Thyroid gland (tissue), 4 donors: Measurements from ENCODE around the gene PRMT3. TPM values are rescaled to one million over a fixed set of nuclear protein-coding genes. Genes with fewer than 3 reads are reported as not detected.

Source experiments
- DNase-seq, 2 donors: peaks; one replicate each; pipeline ENCODE4 v3.0.0-alpha.2; 2019
- H3K27ac ChIP-seq, 3 donors: fragments of 200-600 bp; sonication (generic); 1 replicate in 2 of 3; 2 replicates in 1 of 3; pipeline ENCODE4 v1.5.1; 2016 to 2019; ENCODE audit warnings: mild to moderate bottlenecking in 1 of 3, moderate library complexity in 1 of 3
- H3K27me3 ChIP-seq: fragments of 200-600 bp; sonication (generic); one replicate; pipeline ENCODE4 v1.5.1; 2019
- H3K36me3 ChIP-seq, 2 donors: fragments of 200-600 bp; sonication (generic); one replicate each; pipeline ENCODE4 v1.5.1; 2016 to 2019
- H3K4me1 ChIP-seq, 2 donors: fragments of 200-600 bp; sonication (generic); one replicate each; pipeline ENCODE4 v1.5.1; 2017 to 2019
- H3K4me3 ChIP-seq, 3 donors: fragments of 200-600 bp; sonication (generic); replicated peaks in 1 of 3; 1 replicate in 2 of 3; 2 replicates in 1 of 3; pipeline ENCODE4 v1.5.1; 2016; ENCODE audit warnings: mild to moderate bottlenecking in 1 of 3
- H3K9me3 ChIP-seq: fragments of 200-600 bp; sonication (generic); one replicate; pipeline ENCODE4 v1.5.1; 2017
- CTCF ChIP-seq, 6 experiments: fragments of 200-600 bp in 3 of 6; fragments of 450-650 bp in 3 of 6; sonication (generic) in 3 of 6; IDR thresholded peaks; one replicate each; pipeline ENCODE4 v1.5.1; 2016 to 2019; ENCODE audit warnings: antibody characterized with exemption in 6 of 6, mild to moderate bottlenecking in 2 of 6, inconsistent platforms in 1 of 6, moderate library complexity in 1 of 6
- POLR2A ChIP-seq, 2 donors: fragments of 450-650 bp; IDR thresholded peaks; one replicate each; pipeline ENCODE4 v1.6.1; 2017; ENCODE audit warnings: antibody characterized with exemption in 2 of 2, mild to moderate bottlenecking in 2 of 2, moderate library complexity in 1 of 2
- WGBS, 2 donors: methylation state at CpG; one replicate each; pipeline ENCODE4 v1.1.5; 2017; 5-methylcytosine and 5-hydroxymethylcytosine counted together
- intact Hi-C: fragments of 100-400 bp; cut with DNase I; formaldehyde crosslinking; loops from one replicate; pipeline ENCODE4 v1.15.1; 2023
- total RNA-seq, 4 donors: library from RNA; depleted of rRNA; stranded (reverse); fragments of >200 nt; gene quantifications; one replicate each; pipeline ENCODE4 v1.2.3, GENCODE V29; 2016

PRMT3 gene
- total RNA-seq, 4 donors from 2014 or later: 40.3 to 81.1 (median 75.3) TPM

GRCh38 chr11:20399498-20399897, 12.0 kb downstream of the PRMT3 start:
- DNase-seq: no peak
- no peak overlapping the region for H3K4me3 ChIP-seq
- H3K36me3 ChIP-seq: peaks cover 0 to 29% of the 10 kb centered on the region in 2 donors
- H3K27ac ChIP-seq: no peak overlapping the region
- intact Hi-C loops: no loop called here
- 90 to 95% methylated on average over 2 of the region's 2 CpGs for WGBS, 2 donors
- TF ChIP-seq CTCF (IDR thresholded peaks at IDR 0.05) (no peak), POLR2A (IDR thresholded peaks at IDR 0.05) (no peak)
- H3K27me3 ChIP-seq: no peaks in the 10 kb centered on the region
- no peaks in the 10 kb centered on the region for H3K4me1 ChIP-seq
- H3K9me3 ChIP-seq: no peaks in the 10 kb centered on the region

- TF ChIP-seq POLR2A (IDR thresholded peaks at IDR 0.05): no peak
- no peak for TF ChIP-seq CTCF (IDR thresholded peaks at IDR 0.05)
- H3K36me3 ChIP-seq: peaks cover 0 to 37% of the 10 kb centered on the region in 2 donors
- WGBS, 2 donors: 97 to 100% methylated on average over 1 of the region's 1 CpG
- no peak overlapping the region for H3K4me3 ChIP-seq
- no peaks in the 10 kb centered on the region for H3K9me3 ChIP-seq
- H3K27me3 ChIP-seq: no peaks in the 10 kb centered on the region
- H3K27ac ChIP-seq: no peak overlapping the region
- intact Hi-C loops: no loop called here
- H3K4me1 ChIP-seq: no peaks in the 10 kb centered on the region
- no peak for DNase-seq
Observed at GRCh38 chr11:20403059-20403458, 15.5 kb downstream of the PRMT3 start.

GRCh38 chr11:20406484-20406883, 19.0 kb downstream of the PRMT3 start:
- H3K4me1 ChIP-seq: no peaks in the 10 kb centered on the region
- no peak overlapping the region for H3K27ac ChIP-seq
- no peak for TF ChIP-seq POLR2A (IDR thresholded peaks at IDR 0.05)
- TF ChIP-seq CTCF (IDR thresholded peaks at IDR 0.05): no peak
- no peaks in the 10 kb centered on the region for H3K27me3 ChIP-seq
- DNase-seq: no peak
- no peaks in the 10 kb centered on the region for H3K9me3 ChIP-seq
- H3K4me3 ChIP-seq: no peak overlapping the region
- intact Hi-C loops: no loop called here
- peaks cover 6 to 41% of the 10 kb centered on the region in 2 donors for H3K36me3 ChIP-seq

GRCh38 chr11:20407344-20407743, 19.8 kb downstream of the PRMT3 start:
- intact Hi-C loops: no loop called here
- no peak overlapping the region for H3K27ac ChIP-seq
- TF ChIP-seq CTCF (IDR thresholded peaks at IDR 0.05) (no peak), POLR2A (IDR thresholded peaks at IDR 0.05) (no peak)
- peaks cover 6 to 41% of the 10 kb centered on the region in 2 donors for H3K36me3 ChIP-seq
- H3K4me1 ChIP-seq: no peaks in the 10 kb centered on the region
- no peak overlapping the region for H3K4me3 ChIP-seq
- DNase-seq: no peak
- no peaks in the 10 kb centered on the region for H3K27me3 ChIP-seq
- 62 to 65% methylated on average over 3 of the region's 3 CpGs for WGBS, 2 donors
- no peaks in the 10 kb centered on the region for H3K9me3 ChIP-seq

- no peaks in the 10 kb centered on the region for H3K9me3 ChIP-seq
- TF ChIP-seq CTCF (IDR thresholded peaks at IDR 0.05) (no peak), POLR2A (IDR thresholded peaks at IDR 0.05) (no peak)
- H3K27ac ChIP-seq: no peak overlapping the region
- intact Hi-C loops: no loop called here
- H3K4me3 ChIP-seq: no peak overlapping the region
- peaks cover 0 to 4% of the 10 kb centered on the region in 2 donors for H3K36me3 ChIP-seq
- H3K27me3 ChIP-seq: no peaks in the 10 kb centered on the region
- DNase-seq: no peak
- no peaks in the 10 kb centered on the region for H3K4me1 ChIP-seq
Observed at GRCh38 chr11:20415432-20415831, 27.9 kb downstream of the PRMT3 start.
